IMR-90 (cell line): ENCODE measurements around the gene FAM162A. TPM values are rescaled to one million over a fixed set of nuclear protein-coding genes. Genes with fewer than 3 reads are reported as not detected.

Experiments
- ATAC-seq: fragments of 200-7000 bp; cut with Tn5 transposase; 2 replicates; pipeline ENCODE4 v1.9.1; 2020; ENCODE audit warnings: low read depth, mild to moderate bottlenecking, moderate library complexity
- BruUV-seq: library from RNA; stranded (reverse); fragments of 400-500 nt; replicated peaks from 2 replicates; lab custom pipeline; 2021; lab: Mats Ljungman, UMichigan
- CTCF ChIA-PET: fragments of 300-600 bp; formaldehyde crosslinking; extraction: SDS; loops from one replicate; lab custom pipeline; 2021; ENCODE audit warnings: antibody characterized with exemption; lab: Yijun Ruan, JAX
- POLR2A ChIA-PET: fragments of 300-600 bp; sonication (Branson Sonifier 250); formaldehyde crosslinking; loops from one replicate; lab custom pipeline; 2022; ENCODE audit warnings: antibody characterized with exemption; ENCODE audit not compliant: unreplicated experiment; lab: Charles Lee
- DNase-seq: peaks from one replicate; pipeline ENCODE4 v3.0.0; 2013
- H2AFZ ChIP-seq: replicated peaks from 2 replicates; pipeline ENCODE3; 2013; ENCODE audit warnings: low read length, mild to moderate bottlenecking; ENCODE audit not compliant: poor library complexity
- H2AK5ac ChIP-seq: 2 replicates; pipeline ENCODE4 v1.6.1; 2013; ENCODE audit warnings: low read depth, low read length, inconsistent platforms
- H2AK9ac ChIP-seq: replicated peaks from 2 replicates; pipeline ENCODE3; 2013; ENCODE audit warnings: mild to moderate bottlenecking, low read depth, low read length, moderate library complexity; ENCODE audit not compliant: poor library complexity
- H2BK120ac ChIP-seq: 2 replicates; pipeline ENCODE4 v1.6.1; 2013; ENCODE audit warnings: low read depth, low read length, inconsistent platforms
- H2BK15ac ChIP-seq: 3 replicates; pipeline ENCODE4 v1.6.1; 2013; ENCODE audit warnings: low read depth, low read length, inconsistent platforms
- H2BK20ac ChIP-seq: 2 replicates; pipeline ENCODE4 v1.6.1; 2013; ENCODE audit warnings: low read depth, mild to moderate bottlenecking, inconsistent platforms, low read length, moderate library complexity
- H2BK5ac ChIP-seq: 2 replicates; pipeline ENCODE4 v1.6.1; 2013; ENCODE audit warnings: mild to moderate bottlenecking, low read depth, low read length, inconsistent platforms; ENCODE audit not compliant: poor library complexity, severe bottlenecking
- H3K14ac ChIP-seq: replicated peaks from 2 replicates; pipeline ENCODE4 v1.6.1; 2013; ENCODE audit warnings: low read depth, low read length, inconsistent platforms
- H3K18ac ChIP-seq: 2 replicates; pipeline ENCODE4 v1.6.1; 2013; ENCODE audit warnings: low read depth, low read length, control low read depth
- H3K23ac ChIP-seq: 2 replicates; pipeline ENCODE4 v1.6.1; 2013; ENCODE audit warnings: low read depth, low read length, inconsistent platforms
- H3K27ac ChIP-seq: 2 replicates; pipeline ENCODE4 v1.5.1; 2013; ENCODE audit warnings: mild to moderate bottlenecking, control low read depth, low read length; ENCODE audit not compliant: insufficient read depth
- H3K27me3 ChIP-seq: 2 replicates; pipeline ENCODE4 v1.6.1; 2013; ENCODE audit warnings: low read length; ENCODE audit not compliant: control insufficient read depth, insufficient read depth
- H3K36me3 ChIP-seq: 2 replicates; pipeline ENCODE4 v1.6.1; 2013; ENCODE audit warnings: low read length, mixed read lengths; ENCODE audit not compliant: control insufficient read depth, insufficient read depth
- H3K4ac ChIP-seq: 2 replicates; pipeline ENCODE4 v1.6.1; 2013; ENCODE audit warnings: low read depth, low read length, inconsistent platforms
- H3K4me1 ChIP-seq: 2 replicates; pipeline ENCODE4 v1.6.1; 2013; ENCODE audit warnings: low read length, mixed read lengths; ENCODE audit not compliant: control insufficient read depth, insufficient read depth
- H3K4me2 ChIP-seq: 2 replicates; pipeline ENCODE4 v1.6.1; 2013; ENCODE audit warnings: low read depth, mild to moderate bottlenecking, control low read depth, low read length, moderate library complexity
- H3K4me3 ChIP-seq: 2 replicates; pipeline ENCODE4 v1.5.1; 2013; ENCODE audit warnings: low read depth, mild to moderate bottlenecking, control low read depth, low read length, moderate library complexity; ENCODE audit not compliant: insufficient read depth
- H3K56ac ChIP-seq: 2 replicates; pipeline ENCODE4 v1.6.1; 2013; ENCODE audit warnings: low read length, inconsistent platforms; ENCODE audit not compliant: insufficient read depth; ENCODE audit errors: extremely low read depth
- H3K79me1 ChIP-seq, 2 experiments: 2 replicates each; pipeline ENCODE4 v1.6.1; 2013; ENCODE audit warnings: low read length in 2 of 2, inconsistent platforms in 1 of 2, low read depth in 1 of 2
- H3K9ac ChIP-seq: 2 replicates; pipeline ENCODE4 v1.6.1; 2013; ENCODE audit warnings: low read depth, low read length, control low read depth
- H3K9me1 ChIP-seq: 2 replicates; pipeline ENCODE4 v1.6.1; 2013; ENCODE audit warnings: low read length, inconsistent platforms; ENCODE audit not compliant: insufficient read depth
- H3K9me3 ChIP-seq: 2 replicates; pipeline ENCODE4 v1.6.1; 2013; ENCODE audit warnings: low read length; ENCODE audit not compliant: control insufficient read depth, insufficient read depth
- H4K20me1 ChIP-seq: 2 replicates; pipeline ENCODE4 v1.6.1; 2013; ENCODE audit warnings: low read length, inconsistent platforms; ENCODE audit not compliant: insufficient read depth
- H4K5ac ChIP-seq: 2 replicates; pipeline ENCODE4 v1.6.1; 2013; ENCODE audit warnings: mild to moderate bottlenecking, low read depth, low read length, control low read depth
- H4K8ac ChIP-seq, 2 experiments: 2 replicates each; pipeline ENCODE4 v1.6.1; 2013; ENCODE audit warnings: low read depth in 2 of 2, low read length in 2 of 2, control low read depth in 1 of 2, inconsistent platforms in 1 of 2
- H4K91ac ChIP-seq: 2 replicates; pipeline ENCODE4 v1.6.1; 2013; ENCODE audit warnings: low read depth, low read length, inconsistent platforms; ENCODE audit not compliant: insufficient read depth
- BHLHE40 ChIP-seq: fragments of 150-350 bp; IDR thresholded peaks from 2 replicates; pipeline ENCODE4 v1.6.1; 2016; ENCODE audit warnings: mild to moderate bottlenecking, low read depth, low read length
- CTCF ChIP-seq: conservative IDR thresholded peaks from 2 replicates; pipeline ENCODE4 v1.5.1; 2012; ENCODE audit warnings: mild to moderate bottlenecking, low read depth, low read length, improper control_type of control experiment
- ELK1 ChIP-seq: fragments of 150-350 bp; IDR thresholded peaks from 2 replicates; pipeline ENCODE4 v1.6.1; 2016; ENCODE audit warnings: low read depth, mild to moderate bottlenecking, low read length, moderate library complexity, borderline replicate concordance
- MAZ ChIP-seq: IDR thresholded peaks from 2 replicates; pipeline ENCODE4 v1.6.1; 2012; ENCODE audit warnings: low read depth, mild to moderate bottlenecking, low read length, improper control_type of control experiment, moderate library complexity, borderline replicate concordance
- MXI1 ChIP-seq: IDR thresholded peaks from 2 replicates; pipeline ENCODE4 v1.6.1; 2012; ENCODE audit warnings: low read depth, mild to moderate bottlenecking, low read length, moderate library complexity, borderline replicate concordance
- NFE2L2 ChIP-seq: fragments of 150-350 bp; IDR thresholded peaks from 2 replicates; pipeline ENCODE4 v1.6.1; 2016; ENCODE audit warnings: low read depth, mild to moderate bottlenecking, low read length
- POLR2A ChIP-seq: IDR thresholded peaks from 2 replicates; pipeline ENCODE4 v1.6.1; 2012; ENCODE audit warnings: mild to moderate bottlenecking, low read depth, low read length
- RCOR1 ChIP-seq: IDR thresholded peaks from 2 replicates; pipeline ENCODE4 v1.6.1; 2012; ENCODE audit warnings: mild to moderate bottlenecking, low read length, improper control_type of control experiment; ENCODE audit not compliant: insufficient replicate concordance
- USF2 ChIP-seq: fragments of 150-350 bp; IDR thresholded peaks from 2 replicates; pipeline ENCODE4 v1.6.1; 2017; ENCODE audit warnings: mild to moderate bottlenecking, antibody characterized with exemption, low read length, low read depth
- WGBS, 2 experiments: methylation state at CpG; one replicate each; pipeline versions ENCODE4 v1.1.5 to v1.1.7; 2013; ENCODE audit warnings: missing lambda C conversion rate in 2 of 2; ENCODE audit not compliant: insufficient read length in 1 of 2; ENCODE audit errors: extremely low coverage in 2 of 2; 5-methylcytosine and 5-hydroxymethylcytosine counted together
- dilution Hi-C: fragments of 300-500 bp; cut with HindIII; formaldehyde crosslinking; loops from one replicate; pipeline ENCODE4 v1.14.3; 2018; ENCODE audit warnings: low sequenced_read_pairs; ENCODE audit not compliant: unreplicated experiment
- in situ Hi-C: fragments of 300-500 bp; cut with MboI; formaldehyde crosslinking; loops from 3 replicates; pipeline ENCODE4 v1.14.3; 2019; ENCODE audit warnings: low sequenced_read_pairs, inconsistent platforms, mixed read lengths
- intact Hi-C: fragments of 100-400 bp; cut with micrococcal nuclease; formaldehyde crosslinking; loops from 2 replicates; pipeline ENCODE4 v1.10.0; 2022
- polyA plus RNA-seq, 3 experiments: library from polyadenylated mRNA; depleted of rRNA; stranded (reverse); fragments of >200 nt; gene quantifications; 2 replicates each; pipeline ENCODE4 v1.2.3, GENCODE V29; 2012; ENCODE audit warnings: low replicate concordance in 1 of 3
- total RNA-seq: library from RNA; depleted of rRNA; stranded (reverse); fragments of >200 nt; gene quantifications from 2 replicates; pipeline ENCODE4 v1.2.3, GENCODE V29; 2012

Gene FAM162A
- total and polyA plus RNA-seq, 2 of the 4 experiments (the other 2 are of a cell fraction): 33.9 to 66.8 TPM

- H2BK5ac ChIP-seq: no peak overlapping the region
- peaks cover 5 to 10% of the 10 kb centered on the region in 2 experiments; a peak in 3 of 4 replicates for H3K79me1 ChIP-seq
- no peaks in the 10 kb centered on the region for H3K27me3 ChIP-seq
- H3K4ac ChIP-seq: no peak overlapping the region
- ATAC-seq (no peak), DNase-seq (no peak)
- no peak overlapping the region for H3K18ac ChIP-seq
- intact Hi-C loops (no loop called here), in situ Hi-C loops (no loop called here), dilution Hi-C loops (no loop called here)
- H3K9ac ChIP-seq: no peak overlapping the region
- no peak overlapping the region for H3K4me3 ChIP-seq
- no peaks in the 10 kb centered on the region for H3K9me3 ChIP-seq
- H3K36me3 ChIP-seq: no peaks in the 10 kb centered on the region
- no peaks in the 10 kb centered on the region; the same call in 1 of the 2 replicates for H3K4me1 ChIP-seq
- H3K9me1 ChIP-seq: no peaks in the 10 kb centered on the region
- H2AK5ac ChIP-seq: no peak overlapping the region
- no TSS peak for BruUV-seq
- 100% methylated on average over 1 of the region's 3 CpGs; no CpG with 5 or more reads in 1 of the 2 experiments for WGBS, 2 experiments
- H4K91ac ChIP-seq: no peak overlapping the region
- no peak overlapping the region for H3K23ac ChIP-seq
- no peak overlapping the region for H3K14ac ChIP-seq
- H3K27ac ChIP-seq: no peak overlapping the region
- no peak overlapping the region for H2AK9ac ChIP-seq
- H2BK20ac ChIP-seq: no peak overlapping the region
- no peak overlapping the region for H2AFZ ChIP-seq
- no peak overlapping the region for H4K5ac ChIP-seq
- H4K8ac ChIP-seq: no peak overlapping the region
- TF ChIP-seq ELK1 (no peak), CTCF (no peak), POLR2A (no peak), BHLHE40 (no peak), MAZ (no peak), NFE2L2 (no peak), MXI1 (no peak), USF2 (no peak), RCOR1 (no peak)
- no peaks in the 10 kb centered on the region for H4K20me1 ChIP-seq
- POLR2A ChIA-PET: no interaction called here
- CTCF ChIA-PET: no interaction called here
- no peak overlapping the region for H2BK15ac ChIP-seq
- H3K56ac ChIP-seq: no peak overlapping the region
- no peak overlapping the region for H2BK120ac ChIP-seq
- H3K4me2 ChIP-seq: no peak overlapping the region
These were observed 3.7 kb downstream of the FAM162A start for GRCh38 chr3:122387709-122388108.
